Epithelial cell of prostate (primary cell): ENCODE measurements around the gene ADAM19.
"Not testable (repeated sequence)": the region's sequence is repeated elsewhere in the genome, so short reads cannot be mapped to it uniquely, and the experiment has no call there.

Experiments
- DNase-seq: peaks from one replicate; pipeline ENCODE4 v3.0.0-alpha.2; 2011; ENCODE audit warnings: low read depth, low spot score
- H3K27ac ChIP-seq: fragments of 450-650 bp; 2 replicates; pipeline ENCODE4 v1.5.1; 2017; ENCODE audit warnings: mild to moderate bottlenecking

The ADAM19 gene

GRCh38 chr5:157450024-157450423 is 125.6 kb downstream of the ADAM19 start:
- no peak overlapping the region for H3K27ac ChIP-seq
- no peak for DNase-seq

GRCh38 chr5:157449011-157449723 is 126.4 kb downstream of the ADAM19 start:
- no peak for DNase-seq
- no peak overlapping the region for H3K27ac ChIP-seq

GRCh38 chr5:157447201-157447637 is 128.4 kb downstream of the ADAM19 start:
- H3K27ac ChIP-seq: peak overlapping the region; percentile 21
- DNase-seq: no peak

- no peak overlapping the region for H3K27ac ChIP-seq
- DNase-seq: no peak
Measured at GRCh38 chr5:157446412-157446935, 129.1 kb downstream of the ADAM19 start.

GRCh38 chr5:157445745-157446411 is 129.7 kb downstream of the ADAM19 start:
- no peak overlapping the region for H3K27ac ChIP-seq
- DNase-seq: no peak

- DNase-seq: no peak
- H3K27ac ChIP-seq: no peak overlapping the region
Measured at GRCh38 chr5:157444224-157444623, 131.4 kb downstream of the ADAM19 start.

- no peak for DNase-seq
- no peak overlapping the region for H3K27ac ChIP-seq
Measured at GRCh38 chr5:157443041-157443549, 132.5 kb downstream of the ADAM19 start.

GRCh38 chr5:157434096-157434495 is 141.5 kb downstream of the ADAM19 start:
- H3K27ac ChIP-seq: no peak overlapping the region
- DNase-seq: no peak

- H3K27ac ChIP-seq: no peak overlapping the region
- no peak for DNase-seq
Measured at GRCh38 chr5:157431544-157432200, 143.9 kb downstream of the ADAM19 start.

- not testable (repeated sequence) for DNase-seq, H3K27ac ChIP-seq
Measured at GRCh38 chr5:157429920-157430319, 145.7 kb downstream of the ADAM19 start.
